DOHH2 (cell line): ENCODE data around the gene CCDC30.

ENCODE experiments used
- CTCF ChIP-seq: fragments of 200-600 bp; sonication (generic); IDR thresholded peaks from one replicate; pipeline ENCODE4 v1.5.1; 2014; ENCODE audit warnings: antibody characterized with exemption, mild to moderate bottlenecking, low read depth, low read length; ENCODE audit not compliant: poor library complexity, severe bottlenecking
- EZH2phosphoT487 ChIP-seq: fragments of 200-600 bp; sonication (generic); IDR thresholded peaks from 2 replicates; pipeline ENCODE4 v1.6.1; 2017; ENCODE audit warnings: borderline replicate concordance, mild to moderate bottlenecking, antibody characterized with exemption, low read length, moderate library complexity, mixed read lengths

- TF ChIP-seq CTCF, result no peak
- TF ChIP-seq EZH2phosphoT487, result no peak
These were observed 68.0 kb downstream of the CCDC30 start for GRCh38 chr1:42531043-42531442.
